Measurements from ENCODE around the gene PAQR5.
A peak's percentile ranks its signal among the peaks of the same experiment; 100 is the strongest.

The PAQR5 gene

DNA sequence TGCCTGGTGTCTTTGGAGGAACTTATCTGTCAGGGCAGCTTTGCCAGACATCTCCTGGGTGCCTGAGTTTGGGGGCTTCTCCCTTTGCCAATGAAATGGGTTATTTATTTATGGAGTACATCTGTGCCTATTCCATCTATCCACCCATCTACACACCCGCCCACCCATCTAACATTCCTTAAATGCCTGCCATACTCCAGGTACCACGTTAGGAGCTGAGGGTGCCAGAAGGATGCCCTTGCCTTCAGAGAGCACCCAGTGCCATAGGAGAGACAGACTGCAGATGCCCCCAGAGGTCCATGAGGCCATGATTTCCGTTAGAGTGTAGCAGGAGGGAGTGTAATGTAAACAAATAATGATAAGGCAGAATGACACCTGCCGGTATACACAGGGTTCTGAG is 93.6 kb downstream of the PAQR5 start:
- DNase-seq (ENCODE audit: low spot score): no peak

DNA sequence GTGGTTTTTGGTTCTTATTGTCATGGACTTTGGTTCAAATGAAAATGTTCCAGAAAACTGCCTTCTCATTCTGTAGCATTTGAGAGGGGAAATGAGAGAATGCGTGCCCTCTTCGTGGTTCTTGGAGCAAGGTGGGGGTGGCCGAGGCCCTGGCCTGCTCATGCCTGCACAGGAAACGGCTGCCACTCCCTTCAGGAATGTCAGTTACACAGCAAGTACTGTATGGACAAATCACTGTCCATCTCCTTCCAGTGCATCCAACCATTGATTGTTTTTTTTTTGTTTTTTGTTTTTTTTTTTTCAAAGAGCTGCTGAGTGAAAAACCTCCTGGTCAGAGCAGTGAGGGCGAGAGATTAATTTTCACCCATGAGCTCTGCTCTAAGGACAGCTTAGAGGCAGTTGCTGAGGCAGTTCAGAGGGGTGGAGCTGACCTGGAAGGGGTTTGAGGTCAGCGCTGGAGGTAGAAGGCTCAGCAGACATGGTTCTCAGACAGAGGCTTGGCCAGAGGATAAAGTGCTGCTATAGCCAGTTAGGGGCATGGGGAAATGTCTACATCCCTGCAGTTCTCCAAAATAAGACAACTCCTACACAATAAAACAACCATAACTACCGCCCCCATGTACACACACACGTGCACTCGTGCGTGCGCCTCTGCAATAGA is 95.2 kb downstream of the PAQR5 start:
- no peak for DNase-seq (ENCODE audit: low spot score)

DNA sequence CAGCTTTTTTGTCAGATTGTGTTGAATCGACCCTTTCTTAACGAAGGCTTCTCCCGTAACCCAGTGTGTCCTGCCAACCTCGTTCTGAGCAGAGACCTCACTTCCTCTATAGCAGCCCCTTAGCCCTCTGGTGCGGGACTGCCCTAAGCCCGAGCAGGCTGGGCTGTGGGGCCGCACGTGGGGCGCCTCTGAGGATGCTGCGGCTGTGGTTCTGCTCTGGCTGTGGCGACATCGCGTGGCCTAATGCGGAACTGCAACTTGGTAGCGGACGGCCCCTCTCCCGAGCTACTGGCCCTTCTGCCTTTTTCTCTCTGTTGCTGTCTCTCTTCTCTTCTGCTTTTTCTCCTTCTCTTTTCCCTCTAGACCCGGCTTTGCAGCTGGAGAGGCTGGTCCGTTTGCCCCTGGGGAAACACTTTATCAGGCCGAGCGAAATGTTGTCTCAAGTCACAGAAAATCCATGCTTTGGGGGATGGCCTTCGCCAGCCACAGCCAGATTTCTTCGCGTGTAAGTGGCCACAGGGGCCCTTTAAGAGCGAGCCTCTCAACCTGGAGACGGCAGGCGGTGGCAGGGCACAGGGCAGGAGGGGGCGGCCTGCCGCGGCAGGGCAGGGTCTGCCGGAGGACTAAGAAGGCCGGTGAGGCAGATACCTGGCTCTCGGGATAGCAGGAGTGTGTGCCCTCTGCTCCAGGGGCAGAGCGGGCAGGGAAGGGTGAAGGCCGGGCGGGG is 96.0 kb downstream of the PAQR5 start:
- peak; percentile 74 for DNase-seq (ENCODE audit: low spot score)

DNA sequence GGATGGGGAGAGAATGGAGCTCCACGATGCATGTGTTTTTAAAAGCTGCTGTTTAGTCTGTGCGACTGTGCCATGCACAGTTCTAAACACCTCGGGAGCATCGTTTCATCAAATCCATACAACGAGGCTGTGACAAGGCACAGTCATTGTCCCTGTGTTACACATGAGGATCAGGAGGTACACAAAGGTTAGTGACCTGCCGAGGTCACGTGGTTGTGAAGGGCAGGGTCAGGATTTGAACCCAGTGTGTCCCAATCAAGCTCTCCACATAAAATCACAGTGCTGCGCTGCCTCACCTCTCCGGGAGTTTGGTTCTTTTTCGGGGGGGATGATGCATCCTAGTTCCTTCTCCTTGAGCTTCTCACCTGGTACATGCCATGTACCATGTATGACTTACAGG is 96.7 kb downstream of the PAQR5 start:
- DNase-seq (ENCODE audit: low spot score): no peak

DNA sequence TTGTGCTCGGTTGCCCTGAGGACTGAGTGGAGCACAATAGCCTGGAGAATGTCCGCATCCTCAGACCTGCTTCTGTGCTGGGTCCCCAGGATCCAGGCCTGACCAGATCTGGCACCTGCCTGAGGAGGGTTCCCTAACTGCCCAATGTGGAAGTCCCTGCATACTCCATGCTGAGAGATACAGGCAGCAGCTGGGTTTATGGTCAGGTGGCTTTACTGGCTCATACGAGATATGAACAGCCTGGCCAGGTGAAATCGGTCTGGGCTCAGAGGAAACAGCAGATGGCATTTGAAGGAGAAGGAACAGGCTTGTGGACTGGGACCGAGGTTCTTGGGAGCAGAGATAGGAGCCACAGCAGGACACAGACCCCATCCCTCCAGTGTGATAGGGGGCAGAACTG is 97.3 kb downstream of the PAQR5 start:
- no peak for DNase-seq (ENCODE audit: low spot score)

DNA sequence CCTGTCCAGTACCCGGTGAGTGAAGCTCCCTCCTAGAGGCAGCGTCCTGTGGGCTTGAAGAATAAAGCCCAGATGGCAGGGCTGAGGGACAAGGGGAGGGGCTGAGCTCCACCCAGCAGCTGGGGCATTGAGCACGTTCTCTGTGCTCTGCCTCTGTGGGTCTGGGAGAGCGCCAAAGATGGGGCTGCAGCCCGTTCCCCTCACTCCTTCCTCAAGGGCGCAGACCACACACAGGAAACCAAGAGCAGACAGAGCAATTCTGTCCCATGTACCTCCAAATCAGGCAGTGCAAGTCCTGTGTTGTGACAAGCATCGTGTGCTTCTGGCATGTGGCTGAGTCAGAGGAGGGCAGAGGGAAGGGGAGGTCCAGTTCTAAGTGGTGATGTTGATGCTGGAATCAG is 99.8 kb downstream of the PAQR5 start:
- no peak for DNase-seq (ENCODE audit: low spot score)

DNA sequence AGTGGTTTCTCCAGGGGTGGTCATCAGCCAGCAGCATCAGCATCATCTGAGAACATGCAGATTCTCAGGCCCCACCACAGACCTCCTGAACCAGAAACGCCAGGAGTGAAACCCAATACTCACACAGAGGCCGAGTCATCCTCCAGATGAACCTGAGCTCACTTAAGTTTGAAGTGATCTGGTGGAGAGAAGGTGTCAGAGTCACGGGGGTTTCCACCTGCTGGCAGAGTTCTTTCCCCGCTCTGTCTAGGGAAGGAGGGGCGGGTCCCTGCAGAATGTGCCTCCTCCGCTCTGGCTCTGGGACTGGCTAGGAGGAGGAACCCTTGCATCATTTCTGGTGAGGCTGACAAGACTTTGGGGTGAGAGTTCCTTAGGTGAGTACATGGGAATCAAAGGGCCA is 102.1 kb downstream of the PAQR5 start:
- DNase-seq (ENCODE audit: low spot score): no peak

DNA sequence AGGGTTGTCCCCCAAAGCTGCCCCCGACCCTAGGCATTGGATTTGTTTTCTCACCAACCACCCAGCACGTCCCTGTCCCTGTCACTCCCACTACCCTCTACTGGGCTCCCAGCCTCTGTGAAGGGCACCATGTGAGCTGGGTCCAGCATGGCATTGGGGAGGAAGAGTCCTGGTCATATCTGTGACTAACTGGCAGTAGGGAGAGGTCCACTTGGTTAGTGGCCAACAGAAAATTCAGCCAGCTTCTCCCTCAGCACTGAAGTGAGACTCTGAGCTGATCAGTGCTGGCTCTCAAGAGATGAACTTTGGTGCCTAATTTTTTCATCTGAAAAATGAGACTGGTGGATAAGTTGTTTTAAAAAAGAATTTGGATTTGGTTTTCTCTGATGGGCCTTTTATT is 104.1 kb downstream of the PAQR5 start:
- no peak for DNase-seq (ENCODE audit: low spot score)

DNA sequence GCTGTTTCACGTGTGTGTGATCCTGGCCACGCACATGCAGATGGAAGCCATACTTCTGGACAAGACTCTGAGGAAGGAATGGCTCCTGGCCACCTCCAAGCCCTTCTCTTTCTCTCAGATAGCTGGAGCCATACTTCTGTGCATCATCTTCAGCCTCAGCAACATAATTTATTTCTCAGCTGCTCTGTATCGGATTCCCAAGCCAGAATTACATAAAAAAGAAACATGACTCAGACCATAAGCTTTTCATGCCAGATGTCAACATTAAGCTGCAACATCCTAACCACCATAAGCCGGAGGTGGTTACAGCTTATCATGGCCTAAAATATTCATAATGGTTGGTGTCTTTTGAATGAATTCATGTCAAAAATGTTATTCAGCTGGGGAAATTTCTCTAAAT is 104.9 kb downstream of the PAQR5 start:
- no peak for DNase-seq (ENCODE audit: low spot score)

DNA sequence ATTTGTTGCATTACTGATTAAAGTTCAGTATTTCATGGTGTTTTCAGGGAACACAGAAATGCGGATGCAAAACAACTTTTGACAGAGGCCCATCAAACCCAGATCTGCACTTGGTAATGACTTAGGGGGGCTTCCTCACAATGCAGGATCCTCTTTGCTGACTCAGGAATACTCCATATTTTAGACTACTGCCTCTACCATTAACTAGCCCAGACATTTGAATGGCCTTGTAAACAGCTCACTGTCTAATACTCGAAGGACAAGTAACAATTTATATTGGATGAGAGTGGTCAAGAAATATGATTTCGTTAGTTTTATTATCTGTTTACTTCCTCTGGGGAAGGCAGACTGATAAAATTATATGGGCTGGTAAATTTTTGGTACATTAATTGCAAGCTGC is 106.4 kb downstream of the PAQR5 start:
- no peak for DNase-seq (ENCODE audit: low spot score)

DNA sequence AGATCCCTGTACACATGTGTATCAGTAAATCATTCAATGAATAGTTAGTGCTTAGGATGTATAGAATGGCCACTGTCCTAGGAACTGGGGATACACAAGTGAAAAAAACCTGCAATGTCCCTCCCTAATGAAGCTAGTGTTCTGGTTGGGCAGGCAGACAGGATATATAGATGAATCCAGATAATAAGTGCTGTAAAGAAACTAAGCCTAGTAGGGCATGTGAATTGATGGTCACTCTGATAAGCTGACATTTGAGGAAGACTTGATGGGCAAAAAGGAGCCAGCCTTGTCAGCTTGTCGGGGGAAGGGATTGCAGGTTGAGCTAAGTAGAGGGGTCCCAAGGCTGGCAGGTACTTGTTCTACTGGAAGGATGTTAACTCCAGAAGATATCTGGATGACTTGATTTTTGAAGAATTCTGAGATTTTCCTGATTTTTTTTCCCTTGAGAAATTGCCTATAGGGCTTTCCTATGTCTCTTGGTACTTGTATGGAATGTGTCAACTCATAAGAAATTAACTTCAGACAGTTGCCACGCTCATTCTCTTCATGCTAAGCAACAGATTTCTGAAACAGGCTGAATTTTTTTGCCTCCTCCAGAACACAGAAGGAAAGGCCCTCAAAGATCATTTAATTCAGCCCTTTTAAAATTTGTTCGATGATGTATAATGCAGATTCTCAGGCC is 109.1 kb downstream of the PAQR5 start:
- no peak for DNase-seq (ENCODE audit: low spot score)

DNA sequence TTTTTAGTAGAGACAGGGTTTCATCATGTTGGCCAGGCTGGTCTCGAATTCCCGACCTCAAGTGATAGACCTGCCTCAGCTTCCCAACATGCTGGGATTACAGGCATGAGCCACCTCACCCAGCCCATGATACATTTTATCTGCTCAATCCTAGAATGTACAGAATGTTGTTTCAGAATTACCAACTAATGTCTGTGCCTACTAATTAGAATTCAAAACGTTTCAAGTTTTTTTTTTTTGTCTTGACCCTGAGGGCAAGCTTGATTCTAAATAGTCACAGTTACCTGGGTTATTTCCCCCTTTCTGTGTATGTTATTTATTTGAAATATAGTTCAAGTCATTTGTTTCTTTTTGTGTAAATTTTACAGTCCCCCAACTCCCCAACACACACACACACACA is 110.1 kb downstream of the PAQR5 start:
- no peak for DNase-seq (ENCODE audit: low spot score)

DNA sequence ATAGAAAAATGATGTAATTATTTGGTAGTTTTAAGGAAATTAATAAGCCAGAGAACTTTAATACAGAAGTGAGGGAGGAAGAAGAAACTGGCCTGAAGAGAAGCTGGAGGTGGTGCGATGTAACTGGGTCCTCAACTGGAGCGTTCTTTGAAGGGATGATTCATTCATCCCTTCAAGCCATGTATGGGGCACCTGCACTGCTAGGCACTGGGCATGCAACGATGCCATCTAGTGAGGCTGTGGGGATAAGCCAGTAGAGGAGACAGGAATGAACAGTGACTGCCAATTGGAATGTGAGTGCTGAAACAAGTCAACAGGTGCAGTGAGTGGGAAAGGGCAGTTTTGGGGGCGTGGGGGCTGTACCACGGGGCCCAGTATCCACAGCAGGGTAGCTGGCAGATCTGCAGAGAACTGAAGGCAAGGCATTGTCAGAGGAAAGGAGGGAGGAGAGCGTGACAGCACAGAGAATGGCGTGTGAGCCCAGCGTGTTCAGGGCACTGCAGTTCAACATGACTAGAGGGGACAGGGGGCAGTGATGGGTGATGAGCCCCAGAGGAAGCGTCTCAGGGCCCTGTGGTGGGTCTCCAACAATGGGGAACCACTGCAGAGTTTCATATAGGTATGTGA is 111.6 kb downstream of the PAQR5 start:
- DNase-seq (ENCODE audit: low spot score): no peak

DNA sequence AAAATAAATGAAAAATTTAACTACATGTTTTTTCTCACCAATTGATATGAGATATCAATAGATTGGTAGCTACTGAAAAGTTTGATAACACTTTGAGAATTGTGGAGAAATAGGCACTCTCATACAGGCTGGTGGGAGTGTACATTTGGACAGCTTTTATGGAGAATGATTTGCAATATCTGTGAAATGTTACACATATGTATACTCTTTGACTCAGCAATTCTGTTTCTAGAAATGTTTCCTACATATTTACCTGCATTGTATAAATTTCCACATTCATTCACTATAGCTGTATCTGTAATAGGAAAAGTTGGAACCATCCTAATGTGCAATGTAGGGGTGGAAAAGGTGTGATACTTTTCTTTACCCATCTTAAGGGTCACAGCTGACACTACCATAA is 113.6 kb downstream of the PAQR5 start:
- DNase-seq (ENCODE audit: low spot score): no peak

DNA sequence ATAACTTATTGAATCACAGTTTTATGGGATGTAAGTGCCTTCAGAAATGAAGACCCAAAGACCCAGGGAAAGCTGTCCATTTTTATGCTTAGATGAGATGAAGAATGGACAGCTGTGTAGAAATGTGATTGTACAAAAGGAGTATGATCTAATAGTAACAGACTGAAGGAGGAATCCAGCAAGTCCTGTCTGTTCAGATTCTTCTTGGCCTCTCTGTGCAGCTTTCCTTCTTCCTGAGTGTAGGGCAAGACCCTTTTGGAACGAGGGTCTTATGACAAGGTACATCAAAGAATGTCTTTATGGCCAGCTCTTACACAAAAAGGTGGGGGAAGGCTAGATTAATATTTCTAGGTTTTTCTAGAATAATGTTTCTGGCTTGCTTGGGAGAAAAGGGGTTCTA is 114.0 kb downstream of the PAQR5 start:
- no peak for DNase-seq (ENCODE audit: low spot score)

DNA sequence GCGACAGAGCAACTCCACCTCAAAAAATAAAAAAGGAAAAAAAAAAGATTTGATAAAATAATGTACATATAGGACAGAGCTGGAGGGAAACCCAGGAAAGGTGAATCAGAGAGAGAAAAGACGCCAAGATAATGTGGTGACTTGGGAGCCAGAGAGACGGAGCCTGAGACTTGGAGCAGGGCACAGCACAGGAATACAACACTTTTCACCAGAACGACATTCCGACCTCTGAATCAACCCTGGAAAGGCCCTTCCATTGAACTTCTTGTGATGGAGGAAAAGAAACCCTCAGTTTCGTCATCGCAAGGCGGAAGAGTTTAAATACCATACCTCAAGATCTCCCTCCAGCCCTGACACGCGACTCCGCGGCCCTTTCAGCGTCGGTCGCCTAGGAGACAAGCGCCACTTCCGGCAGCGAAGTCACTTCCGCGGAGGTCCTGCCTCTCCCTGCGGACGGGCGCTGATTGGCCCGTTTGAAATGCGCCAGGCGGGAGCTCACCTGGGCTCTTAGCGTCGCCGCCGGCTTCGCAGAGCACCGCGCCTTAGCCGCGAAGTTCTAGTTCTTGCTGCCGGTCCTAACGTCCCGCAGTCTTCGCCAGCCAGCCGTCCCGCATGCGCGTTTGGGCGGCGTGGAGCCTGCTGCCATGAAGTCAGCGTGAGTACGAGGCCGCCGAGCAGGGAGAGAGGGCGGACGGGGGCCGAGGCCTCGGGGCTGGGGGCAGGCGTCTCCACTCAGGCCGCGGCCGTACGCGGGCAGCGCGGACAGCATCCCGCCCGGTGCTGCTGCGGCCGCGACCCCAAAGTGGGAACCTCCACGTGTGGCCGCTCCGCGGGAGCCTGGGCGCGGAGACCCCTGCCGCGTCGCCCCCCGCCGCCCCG is 115.3 kb downstream of the PAQR5 start, which contains the start of gene KIF23:
Gene KIF23 (plus strand): TSS at position 528 of the 879 bp plus-strand sequence. CDS start 117 bp downstream, at position 645.
- peak; percentile 92 for DNase-seq (ENCODE audit: low spot score)

DNA sequence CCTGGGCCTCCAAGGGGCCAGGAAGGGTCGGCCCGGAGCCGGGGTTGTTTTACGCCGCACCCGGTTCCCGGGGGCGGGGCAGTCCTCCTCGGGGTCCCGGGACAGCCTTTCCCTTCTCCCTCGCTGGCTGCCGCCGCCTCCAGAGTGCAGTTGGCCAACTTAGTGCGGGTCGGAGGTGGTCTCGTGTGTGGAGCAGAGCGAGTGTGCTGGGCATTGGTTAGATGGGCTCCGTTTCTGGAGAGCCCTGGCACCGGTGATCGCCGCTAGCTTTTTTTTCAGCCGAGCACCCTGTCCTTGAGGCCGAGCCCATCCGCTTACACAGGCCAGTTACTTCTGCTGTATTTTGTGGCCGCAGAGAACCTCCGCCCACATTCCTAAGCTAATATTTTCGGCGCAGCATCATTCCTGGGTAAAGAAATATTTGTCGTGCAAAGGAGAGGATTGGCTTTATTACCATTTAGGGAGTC is 116.0 kb downstream of the PAQR5 start:
- peak; percentile 68 for DNase-seq (ENCODE audit: low spot score)

DNA sequence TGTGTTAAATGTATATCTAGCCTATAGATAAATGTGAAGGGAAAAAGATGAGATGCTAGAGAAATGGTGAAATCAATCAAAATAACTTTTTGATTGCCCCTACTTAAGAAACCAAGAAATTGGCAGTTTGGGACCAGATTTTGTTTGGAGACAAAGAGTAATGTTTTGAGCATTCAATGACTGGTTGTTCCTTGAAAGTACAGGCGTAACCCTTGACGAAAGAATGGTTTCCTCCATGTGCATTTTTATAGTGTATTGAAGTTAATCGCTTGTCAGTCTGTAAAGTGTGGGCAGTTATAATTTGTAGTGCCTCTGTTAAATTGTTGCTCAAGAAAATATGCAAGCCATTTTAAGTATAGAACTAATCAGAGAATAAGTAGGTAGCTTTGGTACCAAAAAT is 116.7 kb downstream of the PAQR5 start:
- no peak for DNase-seq (ENCODE audit: low spot score)

DNA sequence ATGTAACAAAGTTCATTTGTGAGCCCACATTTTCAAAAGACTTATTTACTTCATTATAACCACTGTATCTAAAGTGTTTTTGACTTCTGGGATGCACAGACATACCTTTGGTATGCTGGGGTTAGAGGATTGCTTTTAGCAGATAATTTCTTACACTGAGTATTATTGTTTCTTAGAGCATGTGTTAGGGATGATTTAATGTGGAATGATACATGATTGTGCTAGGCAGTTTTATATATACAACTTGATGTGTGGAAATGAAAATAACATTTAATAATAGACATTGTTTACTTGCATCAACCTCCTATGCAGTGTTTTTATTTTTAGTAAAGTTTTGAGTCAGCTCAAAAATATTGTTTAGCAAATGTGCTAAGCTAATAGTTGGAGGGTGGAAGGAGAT is 118.9 kb downstream of the PAQR5 start:
- no peak for DNase-seq (ENCODE audit: low spot score)

DNA sequence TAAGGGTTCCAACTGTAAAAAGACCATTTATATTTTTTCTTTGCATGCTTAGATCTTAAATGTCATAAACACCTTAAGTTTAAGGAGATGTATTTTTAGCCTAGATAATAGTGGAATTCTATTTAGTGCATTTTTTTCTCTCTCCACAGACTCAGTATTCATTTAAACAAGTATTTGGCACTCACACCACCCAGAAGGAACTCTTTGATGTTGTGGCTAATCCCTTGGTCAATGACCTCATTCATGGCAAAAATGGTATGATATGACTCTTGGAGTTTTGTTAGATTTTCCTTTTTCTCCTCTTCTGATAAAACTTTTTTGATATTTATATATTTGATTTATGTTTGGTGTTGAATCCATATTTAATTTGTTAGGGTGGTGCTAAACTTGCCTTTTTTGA is 122.8 kb downstream of the PAQR5 start:
- no peak for DNase-seq (ENCODE audit: low spot score)

DNA sequence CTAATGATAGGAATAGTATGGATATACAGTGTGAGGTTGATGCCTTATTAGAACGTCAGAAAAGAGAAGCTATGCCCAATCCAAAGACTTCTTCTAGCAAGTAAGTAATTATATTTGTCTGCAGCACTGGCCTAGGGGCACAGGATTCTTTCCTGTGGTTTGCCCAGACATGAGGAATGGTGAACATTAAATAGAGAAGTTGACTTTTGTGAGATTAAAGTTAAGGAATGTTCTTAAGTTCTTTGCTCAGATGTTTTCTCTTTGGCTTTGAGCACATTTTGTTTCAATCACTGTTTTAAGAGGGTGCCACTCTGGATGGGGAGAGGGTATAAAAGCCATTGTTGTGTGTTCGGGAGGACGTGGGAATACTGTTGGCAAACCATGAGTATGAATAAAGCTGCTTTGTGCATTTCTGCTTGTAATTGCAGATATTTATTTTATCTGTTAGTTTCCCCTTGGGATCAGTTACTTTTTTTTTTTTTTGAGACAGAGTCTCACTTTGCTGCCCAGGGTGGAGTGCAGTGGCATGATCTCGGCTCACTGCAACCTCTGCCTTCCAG is 123.7 kb downstream of the PAQR5 start:
- DNase-seq (ENCODE audit: low spot score): no peak
